ENCODE measurements around the gene CNTNAP3B.
"Not testable (repeated sequence)": the region's sequence is repeated elsewhere in the genome, so short reads cannot be mapped to it uniquely, and the experiment has no call there.

CNTNAP3B gene

DNA sequence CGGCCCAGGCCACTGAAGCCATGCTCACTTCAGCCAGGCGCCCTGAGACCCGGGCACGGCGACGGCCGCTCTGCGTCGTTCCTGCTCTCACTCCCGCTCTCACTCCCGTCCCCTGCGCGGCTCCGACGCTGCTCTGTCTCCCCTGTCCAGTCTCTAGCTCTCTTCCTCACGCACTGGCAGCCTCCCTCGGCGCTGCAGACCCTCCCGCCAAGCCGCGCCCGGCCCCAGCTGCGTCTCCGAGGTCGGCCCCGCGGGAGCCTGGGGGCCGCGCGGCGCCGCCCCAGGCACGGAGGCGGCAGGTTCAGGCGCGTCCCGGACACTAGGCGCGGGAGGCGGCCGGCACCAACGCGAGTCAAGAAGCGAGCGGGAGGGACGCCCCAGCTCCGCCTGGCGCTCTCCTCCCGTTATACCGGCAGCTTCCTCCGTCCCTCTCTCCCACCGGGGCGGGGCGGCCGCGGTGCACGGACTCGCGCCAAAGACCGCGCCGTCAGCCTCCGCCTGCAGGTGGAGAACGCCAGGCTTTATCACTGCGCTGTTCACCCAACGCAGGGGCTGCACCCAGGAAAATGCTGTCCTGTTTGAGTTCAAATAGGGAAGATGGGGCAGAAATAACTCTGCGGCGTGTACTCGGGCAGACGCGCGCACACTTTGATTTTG lies at the start of gene CNTNAP3B:
TSS of gene CNTNAP3B (minus strand) at position 354 of the 657 bp plus-strand sequence. CDS start at position 22, 332 bp downstream.
- not testable (repeated sequence) for DNase-seq (ENCODE audit: low read depth); H3K4me3 ChIP-seq (ENCODE audit: low read depth, low read length)

DNA sequence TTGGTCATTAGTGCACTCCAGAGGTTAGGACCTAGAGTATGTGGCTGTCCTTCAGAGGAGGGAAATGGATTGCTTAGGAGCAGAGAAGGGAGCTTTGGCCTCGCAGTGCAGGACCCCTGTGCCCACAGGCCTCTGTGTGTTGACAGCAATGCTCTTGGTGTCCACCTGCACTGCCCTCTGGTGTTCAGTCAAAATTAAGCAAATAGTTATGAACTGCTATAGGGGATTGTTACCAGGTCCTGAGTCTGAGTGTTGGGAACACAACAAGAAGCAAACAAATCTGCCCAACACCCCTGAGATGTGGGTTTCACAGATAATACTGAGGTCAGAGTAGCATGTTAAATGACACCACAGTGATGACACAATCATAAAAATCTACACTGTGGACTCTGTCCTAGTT lies 31.1 kb upstream of the CNTNAP3B start:
- DNase-seq (ENCODE audit: low read depth); H3K4me3 ChIP-seq (ENCODE audit: low read depth, low read length): not testable (repeated sequence)

DNA sequence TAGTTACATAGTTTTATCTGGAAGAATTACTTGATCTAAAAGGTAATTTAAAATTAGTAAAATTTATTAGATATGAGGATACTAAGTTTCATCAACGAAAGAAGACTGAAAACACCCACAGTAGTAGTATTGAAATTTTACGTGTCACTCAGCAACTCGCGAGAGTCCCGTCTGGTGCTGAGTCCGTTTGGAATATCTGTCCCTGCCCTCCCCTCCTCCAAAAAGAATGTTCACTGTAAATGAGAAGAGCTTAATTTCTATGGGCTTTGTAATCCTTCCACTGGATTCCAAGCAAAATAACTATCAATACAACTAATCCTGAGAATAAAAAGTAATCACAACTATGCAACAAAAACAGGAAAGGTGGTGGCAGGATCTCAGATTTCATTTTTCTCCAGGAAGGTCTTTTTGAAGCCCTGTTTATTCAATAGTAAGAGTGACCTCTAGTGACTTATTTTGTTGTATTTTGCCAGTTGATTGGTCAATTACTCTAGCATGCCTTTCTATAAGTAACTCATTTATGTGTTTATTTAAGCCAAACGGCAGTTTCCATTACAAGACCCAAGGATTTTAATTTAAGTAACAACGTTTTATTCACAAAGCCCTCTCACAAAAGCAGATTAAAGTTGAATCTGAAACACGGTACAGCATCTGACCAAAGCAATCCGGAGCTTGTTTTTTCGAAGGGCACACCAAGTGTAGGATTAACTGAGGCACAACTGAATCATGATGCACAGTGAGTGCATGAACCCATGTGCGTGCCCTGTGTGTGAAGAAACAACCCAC lies 2.0 kb downstream of the CNTNAP3B start:
- not testable (repeated sequence) for H3K4me3 ChIP-seq (ENCODE audit: low read depth, low read length); DNase-seq (ENCODE audit: low read depth)

DNA sequence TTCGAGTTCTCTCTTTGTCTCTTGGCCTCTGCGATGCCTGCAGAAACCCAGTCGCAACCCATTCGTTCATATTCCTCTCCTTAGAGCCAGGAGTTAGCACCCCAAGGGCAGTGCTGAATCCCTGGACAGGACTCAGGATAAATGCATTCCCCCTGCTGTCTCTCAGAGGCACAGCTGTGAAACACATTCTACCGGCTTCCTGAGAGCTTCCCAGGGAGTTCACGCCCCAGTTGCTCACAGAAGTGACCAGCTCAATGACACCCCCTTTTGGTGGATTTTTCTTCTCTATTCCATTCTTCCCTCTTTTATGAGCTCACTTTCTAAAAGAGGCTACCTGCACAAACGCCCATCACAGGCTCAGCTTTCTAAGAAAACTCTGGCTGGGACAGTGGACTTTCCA lies 8.2 kb downstream of the CNTNAP3B start:
- not testable (repeated sequence) for DNase-seq (ENCODE audit: low read depth); H3K4me3 ChIP-seq (ENCODE audit: low read depth, low read length)

DNA sequence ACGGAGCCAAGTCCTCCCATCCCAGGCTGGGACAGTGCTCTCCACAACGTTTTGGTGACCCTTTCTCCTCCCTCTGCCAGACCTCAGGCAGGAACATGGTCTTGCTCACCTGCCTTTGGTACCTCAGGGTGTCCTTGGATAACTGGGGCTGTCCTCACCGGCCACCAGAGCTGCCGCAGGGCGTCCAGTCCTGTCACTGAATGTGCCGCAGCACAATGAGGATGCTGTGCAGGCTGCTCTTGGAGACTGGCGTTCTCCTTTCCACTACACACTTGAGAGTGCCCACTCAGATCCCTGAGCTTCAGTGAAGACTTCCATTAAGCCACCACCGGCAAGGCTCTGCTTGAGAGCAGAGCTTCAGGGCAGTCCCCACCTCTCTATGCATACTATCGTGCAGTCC lies 33.3 kb downstream of the CNTNAP3B start:
- H3K4me3 ChIP-seq (ENCODE audit: low read depth, low read length); DNase-seq (ENCODE audit: low read depth): not testable (repeated sequence)

DNA sequence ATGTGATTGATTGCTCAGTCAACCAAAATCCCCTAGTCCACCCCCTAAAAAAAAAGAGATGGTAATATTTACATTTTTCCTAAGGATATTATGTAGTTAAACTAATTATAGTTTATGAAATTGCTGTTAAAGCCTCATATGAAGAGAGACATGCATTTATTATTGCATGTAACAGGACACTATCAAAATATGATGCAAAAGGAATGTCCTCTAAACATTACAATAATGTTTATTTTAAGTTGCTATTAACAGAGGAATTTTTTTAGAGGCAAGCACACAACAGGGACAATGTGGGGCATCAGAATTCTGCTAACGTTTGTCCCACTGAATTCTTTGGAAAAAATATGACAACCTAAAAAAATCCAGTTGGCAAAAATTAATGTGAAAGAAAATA lies 44.7 kb downstream of the CNTNAP3B start:
- H3K4me3 ChIP-seq (ENCODE audit: low read depth, low read length); DNase-seq (ENCODE audit: low read depth): not testable (repeated sequence)

DNA sequence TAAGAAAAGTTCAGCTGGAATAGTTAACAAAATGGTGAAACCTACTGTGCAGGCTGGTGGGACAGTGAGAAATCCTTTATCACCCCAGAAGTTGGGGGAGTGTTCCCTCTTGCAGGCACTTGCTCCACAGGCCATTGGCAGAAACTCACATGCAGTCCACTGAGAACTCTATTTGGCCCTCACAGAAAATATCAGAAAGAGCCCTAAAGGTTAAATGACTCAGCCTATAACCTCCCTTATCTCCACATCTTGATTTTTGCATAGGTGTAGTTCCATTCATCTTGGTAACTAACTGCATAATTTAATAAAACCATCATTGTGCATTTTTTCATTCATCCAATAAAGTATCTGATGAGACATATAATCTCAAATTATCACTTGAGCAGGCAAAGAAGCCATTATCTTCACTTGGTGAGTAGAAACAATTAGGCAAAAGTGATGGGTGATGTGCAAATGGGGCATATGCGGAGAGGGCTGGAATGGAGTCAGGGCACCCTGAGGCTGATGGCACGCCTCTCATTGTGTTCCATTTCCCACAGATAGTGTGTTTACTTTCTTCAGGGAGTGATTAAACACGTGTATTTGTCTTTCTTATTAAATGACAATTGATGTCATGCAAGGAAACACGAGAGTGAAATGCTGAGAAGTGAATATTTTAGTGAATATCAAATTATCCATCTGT lies 45.2 kb downstream of the CNTNAP3B start:
- not testable (repeated sequence) for H3K4me3 ChIP-seq (ENCODE audit: low read depth, low read length); DNase-seq (ENCODE audit: low read depth)

DNA sequence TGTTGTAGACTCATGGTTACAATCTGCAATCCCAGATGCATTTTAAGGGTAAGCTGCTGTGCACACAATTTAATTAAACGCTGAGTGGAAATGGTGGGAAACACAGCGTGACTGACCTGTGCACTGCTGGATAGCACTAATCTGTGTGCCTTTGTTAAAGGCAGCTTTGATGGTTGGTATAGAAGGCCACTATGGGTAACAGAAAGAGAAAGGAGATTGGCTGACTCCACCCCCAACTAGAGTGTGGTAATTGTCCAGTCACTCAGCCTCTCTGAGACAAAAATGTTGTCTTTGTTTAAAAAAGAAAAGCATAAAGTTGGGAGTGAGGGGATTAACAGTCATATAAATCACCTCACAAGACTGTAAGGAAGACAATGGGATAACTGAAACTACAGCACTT lies 48.9 kb downstream of the CNTNAP3B start:
- not testable (repeated sequence) for H3K4me3 ChIP-seq (ENCODE audit: low read depth, low read length); DNase-seq (ENCODE audit: low read depth)

DNA sequence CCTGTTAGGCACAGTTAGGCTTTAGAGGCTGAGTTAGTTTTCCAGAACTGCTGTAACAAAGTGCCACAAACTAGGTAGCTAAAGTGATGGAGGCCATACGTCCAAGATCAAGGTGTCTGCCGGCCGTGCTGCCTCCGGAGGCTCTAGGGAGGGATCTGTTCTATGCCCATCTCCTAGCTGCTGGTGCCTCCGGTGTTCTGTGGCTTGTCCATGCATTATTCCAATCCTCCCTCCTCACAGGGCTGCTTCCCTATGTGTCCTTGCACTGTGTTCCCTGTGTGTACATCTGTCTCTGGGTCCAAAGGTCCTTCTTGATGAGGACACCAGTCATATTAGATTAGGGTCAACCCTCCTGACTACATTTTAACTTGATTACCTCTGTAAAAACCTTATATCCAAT lies 54.4 kb downstream of the CNTNAP3B start:
- DNase-seq (ENCODE audit: low read depth); H3K4me3 ChIP-seq (ENCODE audit: low read depth, low read length): not testable (repeated sequence)

DNA sequence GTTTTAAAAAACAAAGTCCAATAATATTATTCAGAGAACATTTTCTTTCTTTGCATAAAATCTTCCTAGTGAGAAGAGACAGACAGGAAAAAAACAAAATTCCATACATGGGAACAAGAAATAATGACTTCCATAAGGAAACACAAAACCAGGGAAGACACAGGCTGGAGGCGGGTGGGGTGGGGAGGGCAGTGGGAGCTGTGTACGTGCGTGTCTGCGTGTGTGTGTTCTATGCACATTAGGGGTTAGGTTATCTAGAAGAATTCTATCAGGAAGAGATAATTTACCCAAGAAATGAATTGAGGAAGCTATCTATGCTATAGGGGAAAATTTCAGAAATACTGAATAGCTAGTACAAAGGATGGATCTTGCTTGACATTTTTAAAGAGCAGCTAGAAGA lies 58.2 kb downstream of the CNTNAP3B start:
- not testable (repeated sequence) for DNase-seq (ENCODE audit: low read depth); H3K4me3 ChIP-seq (ENCODE audit: low read depth, low read length)

DNA sequence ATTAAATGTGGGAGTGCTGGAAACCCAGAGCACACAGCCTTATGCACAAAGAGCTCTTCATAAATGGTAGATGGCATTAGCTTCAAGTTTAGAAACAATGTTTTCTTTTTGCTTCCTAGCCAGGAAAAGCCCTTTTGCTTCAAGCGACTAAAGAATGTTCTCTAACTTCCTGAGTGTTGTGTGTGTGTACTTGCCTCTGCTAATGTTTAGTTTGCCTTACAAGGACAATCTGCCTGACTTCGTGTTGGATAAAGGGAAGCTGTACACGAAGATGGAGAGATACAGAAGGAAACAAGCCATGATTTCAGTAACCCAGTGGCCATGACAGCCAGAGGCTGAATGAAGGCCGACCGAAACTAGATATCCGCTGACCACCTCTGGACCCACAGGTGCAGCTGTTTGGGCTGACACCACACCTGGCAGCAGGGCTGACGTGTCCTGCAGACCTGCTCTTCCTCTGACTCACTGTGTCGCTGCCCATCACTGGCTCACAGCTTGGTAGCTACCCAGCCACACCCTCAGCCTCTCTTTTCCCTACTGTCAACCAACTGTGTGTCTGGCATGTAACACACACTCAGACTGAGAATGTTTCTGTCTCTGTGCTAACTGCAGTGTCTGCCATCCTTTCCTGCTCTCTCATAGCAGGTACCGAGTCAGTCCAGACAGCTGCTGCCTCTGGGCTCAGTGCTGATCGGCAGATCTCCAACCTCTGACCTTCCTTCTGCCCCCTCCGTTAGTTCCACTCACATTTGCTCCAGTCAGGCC lies 59.0 kb downstream of the CNTNAP3B start:
- not testable (repeated sequence) for H3K4me3 ChIP-seq (ENCODE audit: low read depth, low read length); DNase-seq (ENCODE audit: low read depth)

DNA sequence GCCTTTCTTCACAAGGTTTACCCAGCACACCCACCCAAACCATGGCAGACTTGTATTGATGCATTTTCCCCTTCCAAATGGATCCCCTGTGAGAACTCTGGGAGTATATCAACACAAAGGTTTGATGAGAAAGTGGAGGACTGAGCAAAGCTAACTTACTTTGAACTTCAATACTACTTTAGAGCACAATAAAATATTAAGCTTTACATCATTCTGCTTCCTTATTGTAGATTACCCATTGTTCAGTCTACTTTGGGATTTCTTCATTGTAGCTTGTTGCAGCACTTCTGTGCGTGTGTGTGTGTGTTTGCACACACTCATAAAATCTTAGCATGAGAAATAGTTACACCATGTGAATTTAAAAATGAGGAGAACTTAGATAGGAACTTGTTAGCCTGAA lies 75.4 kb downstream of the CNTNAP3B start:
- H3K4me3 ChIP-seq (ENCODE audit: low read depth, low read length); DNase-seq (ENCODE audit: low read depth): not testable (repeated sequence)

DNA sequence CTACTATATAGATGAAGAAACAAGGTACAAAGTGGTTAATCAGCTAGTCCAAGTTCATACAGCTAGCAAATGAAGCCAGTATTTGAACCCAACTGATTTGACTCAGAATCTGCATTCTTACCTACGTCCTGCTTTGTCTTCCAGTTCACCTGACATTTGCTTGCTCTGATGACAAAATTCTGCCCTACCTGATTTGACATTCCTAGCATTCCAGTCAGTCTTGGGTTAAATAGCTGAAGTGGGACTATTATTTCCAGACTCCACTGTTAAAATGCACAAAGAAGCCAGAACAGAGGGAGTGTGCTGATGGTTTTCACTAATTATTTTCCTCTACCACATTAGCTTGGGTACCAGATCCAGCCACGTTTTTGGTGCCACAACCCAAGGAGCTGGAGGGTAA lies 78.5 kb downstream of the CNTNAP3B start:
- not testable (repeated sequence) for H3K4me3 ChIP-seq (ENCODE audit: low read depth, low read length); DNase-seq (ENCODE audit: low read depth)

DNA sequence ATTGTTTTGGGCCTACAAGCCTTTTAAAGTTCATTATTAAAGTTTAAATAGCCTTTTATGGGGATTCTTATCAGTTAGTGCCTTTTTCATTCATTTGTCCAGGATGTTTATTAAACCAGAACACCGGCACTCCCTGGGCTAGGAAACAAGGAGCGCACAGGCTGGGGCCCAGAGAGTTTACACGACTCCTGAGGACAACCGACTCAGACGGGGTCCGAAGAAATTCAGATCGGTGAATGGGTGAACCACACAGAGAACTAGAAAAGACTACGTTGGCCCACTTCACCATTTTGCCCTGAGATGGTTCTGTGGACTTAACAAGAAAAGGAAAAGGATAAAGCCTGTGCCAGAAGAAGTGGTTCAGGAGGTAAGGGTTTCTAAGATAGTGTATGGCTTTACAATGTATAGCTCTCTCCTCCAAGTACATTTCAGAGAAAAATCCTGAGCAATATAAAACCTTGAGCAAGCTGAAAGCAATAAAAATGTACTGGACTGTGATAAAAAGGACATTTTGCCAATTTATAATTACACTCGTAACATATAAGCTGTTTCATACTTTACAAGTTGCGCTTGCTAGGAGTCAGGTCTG lies 84.7 kb downstream of the CNTNAP3B start:
- not testable (repeated sequence) for DNase-seq (ENCODE audit: low read depth); H3K4me3 ChIP-seq (ENCODE audit: low read depth, low read length)

DNA sequence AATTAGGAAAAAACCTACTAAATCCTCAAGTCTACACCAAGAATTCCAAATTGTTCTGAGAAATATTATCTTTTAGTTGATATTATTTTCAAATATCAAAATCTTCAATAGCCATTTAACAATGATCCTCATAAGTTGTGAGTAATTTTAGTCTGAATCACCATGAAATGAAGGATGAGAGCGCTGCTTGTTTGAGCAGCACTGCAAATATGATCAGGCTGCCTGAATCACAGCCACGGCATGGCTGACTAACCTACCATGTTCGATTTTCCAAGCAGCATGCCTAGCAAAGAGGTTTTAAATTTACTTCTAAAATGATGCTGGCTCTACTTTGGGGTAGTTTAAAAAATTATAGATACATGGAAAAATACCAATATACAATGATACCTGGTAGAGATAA lies 95.7 kb downstream of the CNTNAP3B start:
- DNase-seq (ENCODE audit: low read depth); H3K4me3 ChIP-seq (ENCODE audit: low read depth, low read length): not testable (repeated sequence)

DNA sequence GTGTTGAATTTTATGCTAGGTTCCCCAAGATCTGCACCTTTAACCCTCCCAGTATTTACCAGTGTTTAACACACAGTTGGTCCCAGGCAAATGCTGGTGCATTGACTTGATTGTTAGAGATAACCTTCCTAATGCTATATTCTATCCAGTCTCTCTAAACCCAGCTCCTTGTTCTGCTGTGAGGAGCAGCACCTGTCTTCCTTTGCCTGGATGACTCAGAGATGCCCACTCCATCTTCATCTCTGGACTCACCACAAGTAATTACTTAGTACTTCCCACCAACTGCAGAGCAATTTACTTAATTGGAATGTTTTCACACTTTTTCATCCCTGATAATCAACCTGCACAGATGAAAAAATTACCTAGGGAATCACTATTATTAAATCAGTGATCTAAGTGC lies 108.6 kb downstream of the CNTNAP3B start:
- not testable (repeated sequence) for H3K4me3 ChIP-seq (ENCODE audit: low read depth, low read length); DNase-seq (ENCODE audit: low read depth)

DNA sequence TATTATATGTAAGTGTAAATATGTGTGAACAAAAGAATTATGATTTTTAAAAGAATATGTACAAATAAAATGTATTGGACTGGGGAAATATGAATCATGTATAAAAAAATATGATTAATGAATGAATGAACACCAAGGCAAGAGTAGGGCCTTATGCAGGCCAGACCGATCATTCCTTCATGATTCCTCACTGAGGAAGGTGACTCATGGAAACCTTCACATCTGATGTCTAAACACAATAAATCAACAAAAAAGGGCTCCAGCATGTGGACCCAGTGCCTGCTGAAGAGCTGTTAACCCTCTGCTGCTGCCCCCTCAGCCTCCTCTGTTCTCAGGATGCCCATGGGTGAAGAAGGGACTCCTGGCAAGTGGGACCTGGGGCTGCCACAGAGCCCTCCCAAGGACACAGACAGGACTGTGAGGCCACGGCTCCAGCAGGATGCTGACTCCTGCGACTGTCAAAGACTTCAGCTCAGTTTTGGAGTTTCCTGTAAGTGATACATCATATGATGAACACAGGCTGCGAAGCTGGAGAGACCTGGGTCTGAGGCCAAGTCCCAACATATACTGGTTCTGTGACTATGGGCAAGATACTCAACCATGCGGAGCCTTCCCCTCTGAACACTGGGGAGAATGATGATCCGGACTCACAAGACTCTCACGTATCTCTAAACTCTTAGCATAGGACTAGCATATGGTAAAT lies 110.9 kb downstream of the CNTNAP3B start:
- DNase-seq (ENCODE audit: low read depth); H3K4me3 ChIP-seq (ENCODE audit: low read depth, low read length): not testable (repeated sequence)

DNA sequence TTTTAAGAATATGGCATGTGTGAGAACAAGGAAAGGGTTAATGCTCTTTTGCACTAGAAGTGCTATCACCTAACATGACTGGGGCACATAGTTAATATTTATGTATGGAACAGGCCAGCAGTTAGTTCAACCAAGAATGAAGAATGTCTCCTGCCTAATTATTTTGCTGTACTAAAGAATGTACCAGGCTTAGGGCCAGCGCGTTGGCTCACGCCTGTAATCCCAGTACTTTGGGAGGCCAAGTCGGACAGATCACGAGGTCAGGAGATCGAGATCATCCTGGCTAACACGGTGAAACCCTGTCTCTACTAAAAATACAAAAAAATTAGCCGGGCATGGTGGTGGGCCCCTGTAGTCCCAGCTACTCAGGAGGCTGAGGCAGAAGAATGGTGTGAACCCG lies 114.9 kb downstream of the CNTNAP3B start:
- DNase-seq (ENCODE audit: low read depth) = not testable (repeated sequence)

More for the DNA sequence above, 114.9 kb downstream of the CNTNAP3B start:
- not testable (repeated sequence) for H3K4me3 ChIP-seq (ENCODE audit: low read depth, low read length)
